ENCODE measurements around the gene INHA. TPM values are rescaled to one million over a fixed set of nuclear protein-coding genes. Genes with fewer than 3 reads are reported as not detected.

INHA gene
- total and polyA plus RNA-seq, 12 donors, result 18.9 to 704 (median 43.1) TPM

GRCh38 chr2:219624565-219624964, 52.5 kb downstream of the INHA start:
- H3K27me3 ChIP-seq, result no peaks in the 10 kb centered on the region
- H3K9me3 ChIP-seq (replicated peaks in 1 of 3), result no peaks in the 10 kb centered on the region
- peaks cover 9 to 13% of the 10 kb centered on the region in 2 donors for H3K4me1 ChIP-seq (replicated peaks in 1 of 2)
- TF ChIP-seq POLR2A (IDR thresholded peaks at IDR 0.05) (no peak), CTCF (IDR thresholded peaks at IDR 0.05) (no peak)
- H3K36me3 ChIP-seq (replicated peaks in 1 of 2), result no peaks in the 10 kb centered on the region
- no peak for DNase-seq
- WGBS, 4 donors, result 80 to 91% (median 90%) methylated on average over 6 of the region's 6 CpGs
- intact Hi-C loops (cut with DNase I), result no loop called here
- H3K4me3 ChIP-seq, result no peak overlapping the region
- no peak overlapping the region for H3K27ac ChIP-seq

GRCh38 chr2:219625179-219625578, 53.1 kb downstream of the INHA start:
- 94 to 99% (median 97%) methylated on average over 5 of the region's 5 CpGs for WGBS, 4 donors
- no peaks in the 10 kb centered on the region for H3K27me3 ChIP-seq
- DNase-seq, result peak in 1 of 7 donors; percentile 1
- intact Hi-C loops (cut with DNase I), result loop anchor here in 1 of 2 donors (5.0 kb wide), 1 partner anchor 208 kb away; the partner anchor contains the start of gene DES
- H3K4me1 ChIP-seq (replicated peaks in 1 of 2), result peaks cover 9 to 16% of the 10 kb centered on the region in 2 donors
- no peaks in the 10 kb centered on the region for H3K36me3 ChIP-seq (replicated peaks in 1 of 2)
- H3K9me3 ChIP-seq (replicated peaks in 1 of 3), result no peaks in the 10 kb centered on the region
- no peak for TF ChIP-seq CTCF (IDR thresholded peaks at IDR 0.05)
- no peak for TF ChIP-seq POLR2A (IDR thresholded peaks at IDR 0.05)
- no peak overlapping the region for H3K4me3 ChIP-seq
- no peak overlapping the region for H3K27ac ChIP-seq

Small RNAs within 50 kb of the gene (microRNA-seq; reads per million reads assigned to microRNA genes)
- gene MIR3132, result 0 reads per million in 3 donors

Small RNAs within 50 kb of the gene (small RNA-seq; reads per million reads assigned to genes)
- gene MIR3132 (0 reads per million in 2 donors), gene RN7SKP213 (0 reads per million in 2 donors)

Other genes starting within 250 kb of the INHA start
- not detected for gene RESP18, start 239.6 kb upstream of the INHA start, total RNA-seq
- not detected for gene RESP18, start 239.6 kb upstream of the INHA start, polyA plus RNA-seq
- 10 to 100 TPM; 33.5 to 59.2 (median 50.6) TPM for gene DNPEP, start 184.4 kb upstream of the INHA start, total RNA-seq
- gene DNPEP, start 184.4 kb upstream of the INHA start, polyA plus RNA-seq, result 100 to 1,000 TPM in 1 of 3 donors, 10 to 100 TPM in 2; 30.0 to 107 (median 93.9) TPM
- gene DES, start 153.9 kb upstream of the INHA start, total RNA-seq, result 10 to 100 TPM in 3 of 9 donors, 1 to 10 TPM in 5, under 1 TPM in 1; 0.94 to 46.5 (median 7.9) TPM
- gene DES, start 153.9 kb upstream of the INHA start, polyA plus RNA-seq, result 100 to 1,000 TPM in 1 of 3 donors, 10 to 100 TPM in 2; 58.4 to 283 (median 60.1) TPM
- gene SPEG, start 137.5 kb upstream of the INHA start, total RNA-seq, result 10 to 100 TPM in 1 of 9 donors, 1 to 10 TPM in 6, under 1 TPM in 2; 0.66 to 14.8 (median 4.1) TPM
- gene SPEG, start 137.5 kb upstream of the INHA start, polyA plus RNA-seq, result 100 to 1,000 TPM in 1 of 3 donors, 10 to 100 TPM in 1, 1 to 10 TPM in 1; 4.3 to 178 (median 40.1) TPM
- 10 to 100 TPM; 23.0 to 60.6 (median 26.7) TPM for gene GMPPA, start 73.4 kb upstream of the INHA start, total RNA-seq
- gene GMPPA, start 73.4 kb upstream of the INHA start, polyA plus RNA-seq, result 10 to 100 TPM; 36.8 to 72.2 (median 38.5) TPM
- gene ASIC4, start 57.8 kb upstream of the INHA start, total RNA-seq, result 1 to 10 TPM in 2 of 9 donors, under 1 TPM in 3, not detected in 4; 0.15 to 2.2 (median 0.83) TPM
- 10 to 100 TPM in 1 of 3 donors, 1 to 10 TPM in 1, under 1 TPM in 1; 0.31 to 16.3 (median 1.8) TPM for gene ASIC4, start 57.8 kb upstream of the INHA start, polyA plus RNA-seq
- 100 to 1,000 TPM in 3 of 9 donors, 10 to 100 TPM in 6; 42.0 to 196 (median 80.3) TPM for gene CHPF, start 28.5 kb upstream of the INHA start, total RNA-seq
- 10 to 100 TPM in 2 of 3 donors, 1 to 10 TPM in 1; 9.1 to 49.8 (median 44.2) TPM for gene CHPF, start 28.5 kb upstream of the INHA start, polyA plus RNA-seq
- 10 to 100 TPM in 5 of 9 donors, 1 to 10 TPM in 4; 3.3 to 16.2 (median 10.1) TPM for gene TMEM198, start 28.3 kb upstream of the INHA start, total RNA-seq
- 10 to 100 TPM in 2 of 3 donors, 1 to 10 TPM in 1; 7.5 to 12.1 (median 10.2) TPM for gene TMEM198, start 28.3 kb upstream of the INHA start, polyA plus RNA-seq
- 100 to 1,000 TPM; 127 to 215 (median 174) TPM for gene OBSL1, start 771 bp upstream of the INHA start, total RNA-seq
- gene OBSL1, start 771 bp upstream of the INHA start, polyA plus RNA-seq, result 100 to 1,000 TPM in 2 of 3 donors, 10 to 100 TPM in 1; 63.9 to 427 (median 408) TPM
- 10 to 100 TPM in 7 of 9 donors, 1 to 10 TPM in 2; 5.0 to 43.7 (median 20.2) TPM for gene STK11IP, start 25.5 kb downstream of the INHA start, total RNA-seq
- gene STK11IP, start 25.5 kb downstream of the INHA start, polyA plus RNA-seq, result 10 to 100 TPM; 10.8 to 68.1 (median 47.6) TPM
- 10 to 100 TPM in 6 of 9 donors, 1 to 10 TPM in 3; 3.9 to 32.8 (median 13.8) TPM for gene SLC4A3, start 55.3 kb downstream of the INHA start, total RNA-seq
- 10 to 100 TPM in 2 of 3 donors, 1 to 10 TPM in 1; 5.2 to 40.5 (median 40.0) TPM for gene SLC4A3, start 55.3 kb downstream of the INHA start, polyA plus RNA-seq

Measured in adrenal gland (tissue), 12 donors.